Fibroblast of mammary gland (primary cell): Measurements from ENCODE around the gene ZNF442.
"Not testable (repeated sequence)": the region's sequence is repeated elsewhere in the genome, so short reads cannot be mapped to it uniquely, and the experiment has no call there.

Experiments
- DNase-seq: peaks from one replicate; pipeline ENCODE4 v3.0.0-alpha.2; 2010; ENCODE audit warnings: low read depth
- H3K4me3 ChIP-seq: 2 replicates; pipeline ENCODE4 v1.5.1; 2011; ENCODE audit warnings: low read depth, mild to moderate bottlenecking, low read length, moderate library complexity; ENCODE audit not compliant: control insufficient read depth
- TF ChIP-seq, protein P1 (sequence below): conservative IDR thresholded peaks from 2 replicates; pipeline ENCODE4 v1.5.1; 2011; ENCODE audit warnings: low read depth, low read length, inconsistent platforms; ENCODE audit not compliant: control insufficient read depth, insufficient read depth

ZNF442 gene

DNA sequence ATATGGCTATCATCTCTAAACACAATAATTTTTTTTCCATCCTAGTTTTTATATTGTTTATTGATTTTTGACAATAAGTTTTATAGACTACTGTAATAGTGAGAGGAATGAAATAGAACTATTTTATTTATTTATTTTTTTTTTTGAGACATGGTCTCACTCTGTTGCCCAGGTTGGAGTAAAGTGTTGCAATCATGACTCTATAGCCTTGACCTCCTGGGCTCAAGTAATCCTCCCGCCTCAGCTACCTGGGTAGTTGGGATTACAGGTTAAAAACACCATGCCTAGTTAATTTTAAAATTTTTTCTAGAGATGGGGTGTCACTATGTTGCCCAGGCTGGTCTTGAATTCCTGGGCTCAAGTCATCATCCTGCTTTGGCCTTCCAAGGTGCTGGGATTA lies 8.5 kb upstream of the ZNF442 start:
- no peak for DNase-seq
- no peak overlapping the region for H3K4me3 ChIP-seq
- TF ChIP-seq, protein P1, sequence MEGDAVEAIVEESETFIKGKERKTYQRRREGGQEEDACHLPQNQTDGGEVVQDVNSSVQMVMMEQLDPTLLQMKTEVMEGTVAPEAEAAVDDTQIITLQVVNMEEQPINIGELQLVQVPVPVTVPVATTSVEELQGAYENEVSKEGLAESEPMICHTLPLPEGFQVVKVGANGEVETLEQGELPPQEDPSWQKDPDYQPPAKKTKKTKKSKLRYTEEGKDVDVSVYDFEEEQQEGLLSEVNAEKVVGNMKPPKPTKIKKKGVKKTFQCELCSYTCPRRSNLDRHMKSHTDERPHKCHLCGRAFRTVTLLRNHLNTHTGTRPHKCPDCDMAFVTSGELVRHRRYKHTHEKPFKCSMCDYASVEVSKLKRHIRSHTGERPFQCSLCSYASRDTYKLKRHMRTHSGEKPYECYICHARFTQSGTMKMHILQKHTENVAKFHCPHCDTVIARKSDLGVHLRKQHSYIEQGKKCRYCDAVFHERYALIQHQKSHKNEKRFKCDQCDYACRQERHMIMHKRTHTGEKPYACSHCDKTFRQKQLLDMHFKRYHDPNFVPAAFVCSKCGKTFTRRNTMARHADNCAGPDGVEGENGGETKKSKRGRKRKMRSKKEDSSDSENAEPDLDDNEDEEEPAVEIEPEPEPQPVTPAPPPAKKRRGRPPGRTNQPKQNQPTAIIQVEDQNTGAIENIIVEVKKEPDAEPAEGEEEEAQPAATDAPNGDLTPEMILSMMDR = no peak

DNA sequence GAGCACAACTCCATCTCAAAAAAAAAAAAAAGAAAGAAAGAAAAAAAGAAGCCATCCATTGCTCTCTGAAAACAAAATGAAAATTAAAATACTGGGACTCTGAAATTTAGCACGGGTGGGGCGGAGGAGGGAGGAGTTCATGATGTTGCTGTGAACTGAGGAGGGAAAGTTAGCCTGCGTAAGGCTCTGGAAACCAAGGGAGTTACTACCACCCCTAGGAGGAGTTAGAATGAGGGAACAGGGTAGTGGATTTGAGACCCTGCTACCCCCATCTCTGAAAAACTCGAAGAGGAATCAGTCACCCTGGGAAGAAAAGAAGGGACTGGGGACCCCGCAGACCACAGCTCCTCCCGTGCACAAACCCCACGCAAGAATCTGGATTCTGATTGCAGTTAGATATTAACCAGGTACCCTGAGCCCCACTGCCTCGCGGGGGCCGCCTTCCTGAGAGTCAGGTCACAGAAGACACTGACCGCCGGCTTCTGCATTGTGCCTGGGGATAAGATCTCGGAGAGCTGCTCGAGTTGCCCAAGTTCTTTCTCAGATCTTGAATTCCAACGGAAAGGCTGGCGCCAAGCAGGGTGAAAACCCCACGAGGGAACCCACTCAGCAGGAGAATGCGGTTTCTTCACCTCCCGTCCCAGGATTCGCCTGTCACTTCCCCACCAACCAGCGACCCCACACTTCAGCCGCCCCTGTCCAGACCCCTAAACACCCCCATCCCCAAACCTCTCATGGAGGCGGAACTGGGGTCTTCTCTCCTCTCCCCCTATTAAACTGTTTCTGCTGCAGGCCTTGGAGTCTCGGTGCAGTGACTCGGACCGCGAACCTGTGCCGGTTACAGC lies 870 bp downstream of the ZNF442 start:
- peak; percentile 7 for DNase-seq
- TF ChIP-seq, protein P1 = no peak
- peak overlapping the region; percentile 73 for H3K4me3 ChIP-seq

DNA sequence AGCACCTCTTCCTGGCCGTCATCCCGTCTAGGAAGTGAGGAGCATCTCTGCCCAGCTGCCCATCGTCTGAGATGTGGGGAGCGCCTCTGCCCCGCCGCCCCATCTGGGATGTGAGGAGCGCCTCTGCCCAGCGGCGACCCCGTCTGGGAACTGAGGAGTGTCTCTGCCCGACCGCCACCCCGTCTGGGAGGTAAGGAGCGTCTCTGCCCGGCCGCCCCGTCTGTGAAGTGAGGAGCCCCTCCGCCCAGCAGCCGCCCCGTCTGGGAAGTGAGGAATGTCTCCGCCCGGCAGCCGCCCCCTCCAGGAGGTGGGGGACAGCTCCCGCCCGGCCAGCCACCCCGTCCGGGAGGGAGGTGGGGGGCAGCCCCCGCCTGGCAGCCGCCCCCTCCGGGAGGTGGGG lies 3.2 kb downstream of the ZNF442 start:
- not testable (repeated sequence) for DNase-seq, H3K4me3 ChIP-seq

DNA sequence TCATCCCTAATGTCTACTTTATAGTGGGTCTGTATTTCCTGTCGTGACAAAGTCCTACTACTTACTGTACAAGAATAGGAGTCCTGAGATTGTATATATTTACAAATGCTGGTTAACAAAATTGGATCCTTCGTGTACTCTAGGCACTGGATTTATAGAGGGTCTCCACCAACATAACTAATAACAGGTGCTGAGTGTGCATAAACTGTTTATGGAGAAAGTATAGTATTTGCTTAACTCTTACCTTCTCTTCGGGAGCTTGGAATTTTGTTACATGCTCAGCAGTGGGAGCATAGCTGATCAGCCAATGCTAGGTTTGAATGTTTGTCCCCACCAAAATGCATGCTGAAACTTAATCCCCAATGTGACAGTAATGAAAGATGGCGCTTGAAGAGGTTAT lies 12.1 kb downstream of the ZNF442 start:
- no peak for DNase-seq
- TF ChIP-seq, protein P1 = no peak

DNA sequence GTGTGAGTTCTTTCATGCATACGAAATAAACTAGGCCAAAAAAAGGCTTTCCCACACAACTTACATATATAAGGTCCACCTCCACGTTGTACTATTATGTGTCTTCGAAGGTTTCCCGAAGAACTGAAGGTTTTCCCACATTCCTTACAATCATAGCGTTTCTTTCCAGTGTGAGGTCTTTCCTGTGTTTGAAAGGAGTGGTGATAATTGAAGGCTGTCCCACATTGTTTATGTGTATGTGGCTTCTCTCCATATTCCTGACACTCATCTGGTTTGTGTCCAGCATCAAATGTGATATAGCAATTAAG lies 14.6 kb downstream of the ZNF442 start:
- H3K4me3 ChIP-seq = no peak overlapping the region
- no peak for DNase-seq
- TF ChIP-seq, protein P1 = no peak

More for the DNA sequence above, 12.1 kb downstream of the ZNF442 start:
- H3K4me3 ChIP-seq = no peak overlapping the region

DNA sequence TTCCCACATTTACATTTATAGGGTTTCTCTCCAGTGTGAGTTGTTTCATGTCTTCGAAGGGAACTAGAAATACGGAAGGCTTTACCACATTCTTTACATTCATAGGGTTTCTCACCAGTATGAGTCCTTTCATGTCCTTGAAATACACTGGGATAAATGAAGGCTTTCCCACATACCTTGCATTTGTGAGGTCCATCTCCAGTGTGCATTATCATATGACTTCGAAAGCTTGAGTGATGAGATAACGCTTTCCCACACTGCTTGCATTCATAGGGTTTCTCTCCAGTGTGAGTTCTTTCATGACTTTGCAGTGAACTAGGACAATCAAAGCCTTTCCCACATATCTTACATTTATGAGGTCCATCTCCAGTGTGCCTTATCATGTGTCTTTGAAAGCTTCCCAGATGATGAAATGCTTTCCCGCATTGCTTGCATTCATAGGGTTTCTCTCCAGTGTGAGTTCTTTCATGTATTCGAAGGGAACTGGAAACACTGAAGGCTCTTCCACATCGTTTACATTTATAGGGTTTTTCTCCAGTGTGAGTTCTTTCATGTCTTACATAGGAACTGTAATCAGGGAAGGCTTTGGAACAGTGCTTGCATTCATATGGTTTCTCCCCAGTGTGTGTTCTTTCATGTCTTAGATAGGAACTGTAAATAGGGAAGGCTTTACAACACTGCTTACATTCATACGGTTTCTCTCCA lies 15.1 kb downstream of the ZNF442 start:
- TF ChIP-seq, protein P1 = no peak
- no peak overlapping the region for H3K4me3 ChIP-seq
- DNase-seq = no peak

DNA sequence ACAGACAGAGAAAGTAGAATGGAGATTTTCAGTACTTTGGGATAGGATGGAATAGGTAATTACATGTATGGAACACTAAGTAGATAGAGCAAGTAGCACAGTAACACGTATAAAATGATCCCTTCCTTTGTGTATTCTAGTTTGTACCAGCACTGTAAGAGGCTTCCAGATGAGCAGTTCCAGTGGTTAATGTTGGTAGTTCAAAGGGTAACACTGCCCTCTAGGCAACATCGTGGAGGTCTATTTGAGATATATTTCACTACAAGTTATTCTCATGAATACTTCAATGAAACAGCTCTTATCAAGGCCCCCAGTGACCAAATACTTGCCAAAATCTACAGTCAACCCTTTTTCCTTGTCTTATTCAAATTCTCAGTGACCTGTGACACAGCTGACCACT lies 18.6 kb downstream of the ZNF442 start:
- no peak for DNase-seq
- no peak overlapping the region for H3K4me3 ChIP-seq
- TF ChIP-seq, protein P1 = no peak
